ENCODE measurements around the gene CEP152.

DNA sequence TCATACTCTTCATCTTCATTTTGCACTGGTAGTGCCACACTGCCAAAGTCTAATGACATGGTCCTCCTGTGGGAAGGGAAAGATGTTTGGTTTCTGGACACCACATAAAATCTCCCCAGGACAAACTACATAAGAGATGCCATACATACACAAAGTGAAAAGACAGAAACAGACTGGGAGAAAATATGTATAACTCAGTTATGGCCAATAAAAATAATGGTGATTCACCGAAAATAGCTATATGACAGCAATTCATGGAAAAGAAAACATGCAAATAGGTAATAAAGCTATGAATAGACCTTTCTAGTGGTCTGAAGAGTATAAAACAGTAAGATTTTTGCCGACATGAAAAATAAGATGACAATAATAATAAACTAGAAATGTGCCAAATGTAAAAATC is 5.3 kb downstream of the CEP152 start:
- TF ChIP-seq CTCF (IDR thresholded peaks at IDR 0.05; ENCODE audit: low read depth, low read length) (no peak), POLR2A (IDR thresholded peaks at IDR 0.05; ENCODE audit: extremely low read depth, insufficient read length) (no peak), MYC (IDR thresholded peaks at IDR 0.05; ENCODE audit: low read depth, low read length) (no peak)
